DMS153 (cell line): ENCODE results near the gene KRT15.

ENCODE experiments used
- DNase-seq: peaks from one replicate; lab custom pipeline; 2025; lab: John Stamatoyannopoulos, UW

The KRT15 gene

GRCh38 chr17:41518789-41519449 is at the start of gene KRT15:
TSS of gene KRT15 (minus strand) at chr17:41518890. CDS start at chr17:41518827, 63 bp downstream.
- no peak for DNase-seq

GRCh38 chr17:41567317-41567716 is 48.6 kb upstream of the KRT15 start:
- DNase-seq = no peak

- DNase-seq = no peak
Measured at GRCh38 chr17:41565338-41565737, 46.6 kb upstream of the KRT15 start.

- no peak for DNase-seq
Measured at GRCh38 chr17:41563607-41564170, 45.0 kb upstream of the KRT15 start.

- no peak for DNase-seq
Measured at GRCh38 chr17:41561554-41561953, 42.9 kb upstream of the KRT15 start.

- DNase-seq = no peak
Measured at GRCh38 chr17:41559548-41559947, 40.9 kb upstream of the KRT15 start.

- no peak for DNase-seq
Measured at GRCh38 chr17:41556931-41557330, 38.2 kb upstream of the KRT15 start.

GRCh38 chr17:41556306-41556705 is 37.6 kb upstream of the KRT15 start:
- DNase-seq = no peak

- DNase-seq = no peak
Measured at GRCh38 chr17:41555105-41555887, 36.6 kb upstream of the KRT15 start.

- no peak for DNase-seq
Measured at GRCh38 chr17:41553987-41554680, 35.4 kb upstream of the KRT15 start.

- no peak for DNase-seq
Measured at GRCh38 chr17:41553176-41553575, 34.5 kb upstream of the KRT15 start.

- no peak for DNase-seq
Measured at GRCh38 chr17:41552455-41552854, 33.8 kb upstream of the KRT15 start.

GRCh38 chr17:41551365-41551764 is 32.7 kb upstream of the KRT15 start:
- DNase-seq = no peak

GRCh38 chr17:41549596-41550039 is 30.9 kb upstream of the KRT15 start:
- DNase-seq = no peak

GRCh38 chr17:41548844-41549595 is 30.3 kb upstream of the KRT15 start:
- peak; percentile 85 for DNase-seq

GRCh38 chr17:41547921-41548843 is 29.5 kb upstream of the KRT15 start:
- DNase-seq = peak; percentile 53

GRCh38 chr17:41547378-41547841 is 28.7 kb upstream of the KRT15 start:
- peak; percentile 43 for DNase-seq

- no peak for DNase-seq
Measured at GRCh38 chr17:41546819-41547218, 28.1 kb upstream of the KRT15 start.

GRCh38 chr17:41545829-41546410 is 27.2 kb upstream of the KRT15 start:
- DNase-seq = no peak

- DNase-seq = no peak
Measured at GRCh38 chr17:41544935-41545334, 26.2 kb upstream of the KRT15 start.
